ENCODE data around the gene F13A1.

The F13A1 gene

DNA sequence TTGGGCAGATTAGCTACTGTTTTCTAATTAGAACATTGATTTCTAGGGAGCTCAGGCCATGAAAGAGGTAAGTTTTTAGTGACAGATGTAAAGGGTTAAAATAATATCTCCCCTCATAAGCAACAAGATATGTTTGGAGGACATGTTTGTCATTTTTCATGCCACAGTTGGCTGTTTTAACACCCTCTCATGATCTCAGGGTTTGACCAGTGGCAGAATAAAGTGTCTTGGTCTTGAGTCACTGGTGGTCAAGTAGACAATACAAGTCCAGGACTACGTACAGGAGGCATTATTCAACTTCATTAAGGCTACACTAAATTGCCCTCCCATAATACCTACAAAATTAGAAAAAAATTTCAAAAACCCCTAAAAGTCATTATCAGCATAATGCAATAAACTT, 92.6 kb downstream of the F13A1 start:
- H3K4me3 ChIP-seq (ENCODE audit: low read depth, low read length) = no peak overlapping the region
- TF ChIP-seq CTCF (IDR thresholded peaks at IDR 0.05; ENCODE audit: low read depth, low read length, missing control alignments) = no peak
- in situ Hi-C loops (cut with HindIII; ENCODE audit: low sequenced_read_pairs) = no loop called here
- no peak for DNase-seq (ENCODE audit: low read depth)

GRCh38 chr6:6225885-6226529, 94.5 kb downstream of the F13A1 start:
- no peak overlapping the region for H3K4me3 ChIP-seq (ENCODE audit: low read depth, low read length)
- DNase-seq (ENCODE audit: low read depth) = no peak
- in situ Hi-C loops (cut with HindIII; ENCODE audit: low sequenced_read_pairs) = no loop called here
- no peak for TF ChIP-seq CTCF (IDR thresholded peaks at IDR 0.05; ENCODE audit: low read depth, low read length, missing control alignments)

- no peak for TF ChIP-seq CTCF (IDR thresholded peaks at IDR 0.05; ENCODE audit: low read depth, low read length, missing control alignments)
- in situ Hi-C loops (cut with HindIII; ENCODE audit: low sequenced_read_pairs) = no loop called here
Observed at GRCh38 chr6:6224933-6225486, 95.5 kb downstream of the F13A1 start.

GRCh38 chr6:6221787-6222535, 98.5 kb downstream of the F13A1 start:
- no peak overlapping the region for H3K4me3 ChIP-seq (ENCODE audit: low read depth, low read length)
- in situ Hi-C loops (cut with HindIII; ENCODE audit: low sequenced_read_pairs) = no loop called here
- DNase-seq (ENCODE audit: low read depth) = no peak
- TF ChIP-seq CTCF (IDR thresholded peaks at IDR 0.05; ENCODE audit: low read depth, low read length, missing control alignments) = no peak

More at GRCh38 chr6:6224933-6225486, 95.5 kb downstream of the F13A1 start:
- DNase-seq (ENCODE audit: low read depth) = no peak
- H3K4me3 ChIP-seq (ENCODE audit: low read depth, low read length) = no peak overlapping the region

GRCh38 chr6:6220718-6221117, 99.7 kb downstream of the F13A1 start:
- no peak for DNase-seq (ENCODE audit: low read depth)
- TF ChIP-seq CTCF (IDR thresholded peaks at IDR 0.05; ENCODE audit: low read depth, low read length, missing control alignments) = no peak
- in situ Hi-C loops (cut with HindIII; ENCODE audit: low sequenced_read_pairs) = no loop called here
- no peak overlapping the region for H3K4me3 ChIP-seq (ENCODE audit: low read depth, low read length)

DNA sequence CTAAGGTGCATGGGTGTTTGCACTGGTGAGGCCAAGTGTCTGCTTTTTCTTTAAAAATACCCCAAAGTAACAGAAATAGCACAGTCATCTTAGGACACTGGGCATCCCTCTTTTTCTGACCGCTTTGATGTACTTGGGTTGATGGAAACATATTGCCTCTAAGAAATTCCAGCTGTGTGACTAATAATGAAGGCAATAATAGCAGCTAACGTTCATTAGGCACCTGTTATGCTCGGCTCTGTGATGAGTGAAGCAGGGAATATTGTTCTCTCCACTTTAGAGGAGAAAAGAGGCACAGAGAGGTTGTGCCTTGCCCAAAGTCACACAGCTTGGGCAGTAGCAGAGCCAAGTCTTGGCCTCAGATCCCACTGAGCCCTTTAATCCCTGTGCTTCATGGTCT, 100.7 kb downstream of the F13A1 start:
- in situ Hi-C loops (cut with HindIII; ENCODE audit: low sequenced_read_pairs) = no loop called here
- no peak for TF ChIP-seq CTCF (IDR thresholded peaks at IDR 0.05; ENCODE audit: low read depth, low read length, missing control alignments)
- no peak overlapping the region for H3K4me3 ChIP-seq (ENCODE audit: low read depth, low read length)
- no peak for DNase-seq (ENCODE audit: low read depth)

All from astrocyte of the cerebellum (primary cell).